ENCODE data around the gene SEMA4F. TPM values are rescaled to one million over a fixed set of nuclear protein-coding genes. Genes with fewer than 3 reads are reported as not detected.
A peak's percentile ranks its signal among the peaks of the same experiment; 100 is the strongest.
"Not testable (repeated sequence)": the region's sequence is repeated elsewhere in the genome, so short reads cannot be mapped to it uniquely, and the experiment has no call there.

Gene SEMA4F
- total RNA-seq, 1 donor from 2014 or later: 3.2 TPM

GRCh38 chr2:74620671-74621070 lies 33.4 kb upstream of the SEMA4F start:
- no peak for TF ChIP-seq CTCF (IDR thresholded peaks at IDR 0.05; ENCODE audit: insufficient read depth, low read length, severe bottlenecking)
- Histone ChIP-seq H3K27me3 (ENCODE audit: control insufficient read depth, insufficient read depth, low read length) (no peaks in the 10 kb centered on the region), H3K36me3 (ENCODE audit: control insufficient read depth, insufficient read depth, low read length) (no peaks in the 10 kb centered on the region), H3K4me3 (ENCODE audit: low read depth, low read length) (no peak overlapping the region)
- FAIRE-seq (no peak), DNase-seq (ENCODE audit: low read depth) (no peak)

- no peak for TF ChIP-seq CTCF (IDR thresholded peaks at IDR 0.05; ENCODE audit: insufficient read depth, low read length, severe bottlenecking)
- no peak overlapping the region for H3K4me3 ChIP-seq (ENCODE audit: low read depth, low read length)
- FAIRE-seq (no peak), DNase-seq (ENCODE audit: low read depth) (no peak)
- H3K27me3 ChIP-seq (ENCODE audit: control insufficient read depth, insufficient read depth, low read length): no peaks in the 10 kb centered on the region
- no peaks in the 10 kb centered on the region for H3K36me3 ChIP-seq (ENCODE audit: control insufficient read depth, insufficient read depth, low read length)
Observed at GRCh38 chr2:74625658-74626425, 28.2 kb upstream of the SEMA4F start.

DNA sequence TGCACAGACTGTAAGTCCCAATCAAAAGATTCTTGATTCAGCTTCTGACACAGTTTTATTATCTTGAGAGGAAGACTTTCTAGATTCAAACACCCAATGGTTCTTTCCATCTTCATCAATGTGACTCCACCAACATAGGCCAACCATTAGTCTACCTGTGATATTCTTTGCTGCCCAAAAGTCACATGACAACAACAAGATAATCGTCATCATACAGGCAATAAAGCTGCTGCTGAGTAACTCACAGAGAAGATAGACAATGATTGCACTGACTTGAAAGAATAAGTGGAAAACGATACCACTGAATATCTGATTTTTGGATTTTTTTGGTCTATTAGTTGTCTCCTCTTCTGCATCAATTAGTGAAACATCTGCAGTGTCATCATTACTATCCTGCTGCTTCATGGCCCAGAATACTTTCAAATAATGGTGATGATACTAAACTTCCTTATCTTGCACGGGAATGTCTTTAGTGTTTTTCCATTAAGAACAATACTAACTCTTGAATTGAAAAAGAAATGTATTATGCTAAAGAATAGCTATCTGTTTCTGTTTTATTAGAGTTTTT lies 25.4 kb upstream of the SEMA4F start:
- Histone ChIP-seq H3K36me3 (ENCODE audit: control insufficient read depth, insufficient read depth, low read length) (no peaks in the 10 kb centered on the region), H3K27me3 (ENCODE audit: control insufficient read depth, insufficient read depth, low read length) (no peaks in the 10 kb centered on the region), H3K4me3 (ENCODE audit: low read depth, low read length) (no peak overlapping the region)
- FAIRE-seq (no peak), DNase-seq (ENCODE audit: low read depth) (no peak)
- TF ChIP-seq CTCF (IDR thresholded peaks at IDR 0.05; ENCODE audit: insufficient read depth, low read length, severe bottlenecking): no peak

DNA sequence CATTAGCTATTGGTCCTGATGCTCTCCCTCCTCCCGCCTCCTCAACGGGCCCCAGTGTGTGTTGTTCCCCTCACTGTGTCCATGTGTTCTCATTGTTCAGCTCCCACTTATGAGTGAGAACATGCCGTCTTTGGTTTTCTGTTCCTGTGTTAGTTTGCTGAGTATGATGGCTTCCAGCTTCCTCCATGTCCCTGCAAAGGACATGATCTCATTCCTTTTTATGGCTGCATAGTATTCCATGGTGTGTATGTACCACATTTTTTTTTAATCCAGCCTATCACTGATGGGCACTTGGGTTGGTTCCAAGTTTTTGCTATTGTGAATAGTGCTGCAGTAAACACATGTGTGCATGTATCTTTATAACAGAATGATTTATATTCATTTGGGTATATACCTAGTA lies 23.6 kb upstream of the SEMA4F start:
- not testable (repeated sequence) for DNase-seq (ENCODE audit: low read depth); H3K4me3 ChIP-seq (ENCODE audit: low read depth, low read length); H3K27me3 ChIP-seq (ENCODE audit: control insufficient read depth, insufficient read depth, low read length); H3K36me3 ChIP-seq (ENCODE audit: control insufficient read depth, insufficient read depth, low read length); FAIRE-seq

DNA sequence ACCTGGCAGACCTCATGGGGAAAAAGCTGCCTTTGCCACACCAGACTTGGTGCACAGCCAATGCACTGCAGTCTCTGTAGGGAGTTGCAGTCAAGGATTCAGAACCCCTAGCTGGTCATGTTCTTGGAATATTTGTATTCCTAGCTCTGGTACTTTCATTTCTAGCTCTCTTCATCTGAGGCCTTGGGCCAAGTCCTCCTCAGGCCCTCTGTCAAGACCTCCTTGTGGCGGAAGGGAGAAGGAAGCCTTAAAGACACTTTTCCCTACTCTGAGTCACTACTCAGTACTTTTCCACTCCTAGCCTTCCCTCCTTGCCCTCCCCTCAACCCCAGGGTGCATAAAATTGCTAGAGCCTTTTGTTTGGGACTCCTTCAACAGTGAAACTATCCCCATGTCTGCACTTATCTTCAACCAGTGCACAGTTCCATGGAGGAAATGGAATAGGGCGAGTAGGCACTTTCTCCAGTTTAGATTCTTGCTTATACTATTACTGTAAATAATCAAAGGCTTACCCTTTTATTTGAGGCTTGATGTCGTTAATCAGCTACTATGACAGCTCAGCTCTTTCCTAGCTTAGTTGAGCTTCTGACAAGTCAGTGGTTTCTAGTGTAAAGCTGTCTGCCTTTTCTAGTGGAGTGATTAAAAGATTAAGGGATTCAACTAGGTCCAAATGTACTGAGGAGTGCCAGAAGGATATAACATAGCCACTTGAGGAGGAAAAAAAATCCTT lies 21.7 kb upstream of the SEMA4F start:
- Histone ChIP-seq H3K4me3 (ENCODE audit: low read depth, low read length) (no peak overlapping the region), H3K27me3 (ENCODE audit: control insufficient read depth, insufficient read depth, low read length) (no peaks in the 10 kb centered on the region), H3K36me3 (ENCODE audit: control insufficient read depth, insufficient read depth, low read length) (no peaks in the 10 kb centered on the region)
- DNase-seq (ENCODE audit: low read depth): peak; percentile 12
- FAIRE-seq: no peak
- no peak for TF ChIP-seq CTCF (IDR thresholded peaks at IDR 0.05; ENCODE audit: insufficient read depth, low read length, severe bottlenecking)

GRCh38 chr2:74632939-74633312 lies 21.1 kb upstream of the SEMA4F start:
- DNase-seq (ENCODE audit: low read depth) (no peak), FAIRE-seq (no peak)
- no peak overlapping the region for H3K4me3 ChIP-seq (ENCODE audit: low read depth, low read length)
- no peaks in the 10 kb centered on the region for H3K36me3 ChIP-seq (ENCODE audit: control insufficient read depth, insufficient read depth, low read length)
- H3K27me3 ChIP-seq (ENCODE audit: control insufficient read depth, insufficient read depth, low read length): no peaks in the 10 kb centered on the region
- no peak for TF ChIP-seq CTCF (IDR thresholded peaks at IDR 0.05; ENCODE audit: insufficient read depth, low read length, severe bottlenecking)

Data from bronchial epithelial cell (primary cell).